GM23338 (cell line): ENCODE data around the gene ACTN2. TPM values are rescaled to one million over a fixed set of nuclear protein-coding genes. Genes with fewer than 3 reads are reported as not detected.

Source experiments
- ATAC-seq: fragments of 200-7000 bp; cut with Tn5 transposase; 3 replicates; pipeline ENCODE4 v1.9.1; 2020
- DNase-seq: peaks from one replicate; pipeline ENCODE4 v3.0.0-alpha.2; 2015; ENCODE audit warnings: low spot score
- H2AFZ ChIP-seq: fragments of 200-600 bp; sonication (generic); 2 replicates; pipeline ENCODE4 v1.8.0; 2016; ENCODE audit warnings: antibody characterized with exemption, mild to moderate bottlenecking, moderate library complexity
- H3F3A ChIP-seq: fragments of 200-600 bp; sonication (generic); replicated peaks from 2 replicates; pipeline ENCODE4 v1.8.0; 2017; ENCODE audit warnings: antibody characterized with exemption, mixed run types, low read depth
- H3K27ac ChIP-seq: fragments of 200-600 bp; sonication (generic); 2 replicates; pipeline ENCODE4 v1.6.1; 2016; ENCODE audit warnings: low read depth
- H3K27me3 ChIP-seq: fragments of 200-600 bp; sonication (generic); 2 replicates; pipeline ENCODE4 v1.8.0; 2016; ENCODE audit warnings: mild to moderate bottlenecking, mixed run types, moderate library complexity; ENCODE audit not compliant: insufficient read depth
- H3K36me3 ChIP-seq: fragments of 200-600 bp; sonication (generic); 2 replicates; pipeline ENCODE4 v1.8.0; 2016; ENCODE audit warnings: mild to moderate bottlenecking; ENCODE audit not compliant: insufficient read depth
- H3K4me1 ChIP-seq: fragments of 200-600 bp; sonication (generic); 2 replicates; pipeline ENCODE4 v1.8.0; 2016; ENCODE audit warnings: mild to moderate bottlenecking, moderate library complexity; ENCODE audit not compliant: insufficient read depth
- H3K4me2 ChIP-seq: fragments of 200-600 bp; sonication (generic); 2 replicates; pipeline ENCODE4 v1.7.1; 2017; ENCODE audit warnings: mixed run types
- H3K4me3 ChIP-seq: fragments of 200-600 bp; sonication (generic); 2 replicates; pipeline ENCODE4 v1.6.1; 2016; ENCODE audit warnings: mixed run types
- H3K79me2 ChIP-seq: fragments of 200-600 bp; sonication (generic); replicated peaks from 2 replicates; pipeline ENCODE4 v1.8.0; 2017; ENCODE audit warnings: mild to moderate bottlenecking; ENCODE audit not compliant: insufficient read depth
- H3K9me2 ChIP-seq: fragments of 200-600 bp; sonication (generic); 2 replicates; pipeline ENCODE4 v1.8.0; 2017; ENCODE audit not compliant: insufficient read depth
- H4K20me1 ChIP-seq: fragments of 200-600 bp; sonication (generic); replicated peaks from 2 replicates; pipeline ENCODE4 v1.8.0; 2017; ENCODE audit warnings: mild to moderate bottlenecking; ENCODE audit not compliant: insufficient read depth
- H3K27ac Mint-ChIP-seq: 2 replicates; pipeline ENCODE4 v1.8.0; 2020; ENCODE audit warnings: inconsistent platforms, mild to moderate bottlenecking, moderate library complexity, mixed read lengths
- H3K27me3 Mint-ChIP-seq: 3 replicates; pipeline ENCODE4 v1.8.0; 2022; ENCODE audit warnings: low read depth, mild to moderate bottlenecking, moderate library complexity, mixed read lengths, inconsistent platforms; ENCODE audit not compliant: insufficient read depth, poor library complexity
- H3K36me3 Mint-ChIP-seq: 3 replicates; pipeline ENCODE4 v1.8.0; 2021; ENCODE audit warnings: low read depth, mild to moderate bottlenecking, inconsistent platforms, moderate library complexity, mixed read lengths
- H3K4me1 Mint-ChIP-seq: 3 replicates; pipeline ENCODE4 v1.8.0; 2020; ENCODE audit warnings: mild to moderate bottlenecking, inconsistent platforms, mixed read lengths
- H3K4me3 Mint-ChIP-seq: 3 replicates; pipeline ENCODE4 v1.8.0; 2021; ENCODE audit warnings: moderate library complexity, mild to moderate bottlenecking, inconsistent platforms, mixed read lengths
- H3K9me3 Mint-ChIP-seq: 3 replicates; pipeline ENCODE4 v1.8.0; 2020; ENCODE audit warnings: moderate library complexity, mild to moderate bottlenecking, inconsistent platforms, mixed read lengths
- EZH2phosphoT487 ChIP-seq: fragments of 200-600 bp; sonication (generic); IDR thresholded peaks from one replicate; pipeline ENCODE4 v1.8.1; 2018; ENCODE audit warnings: antibody characterized with exemption; ENCODE audit not compliant: unreplicated experiment
- JUNB ChIP-seq: IDR thresholded peaks from one replicate; pipeline ENCODE4 v1.6.1; 2016; ENCODE audit warnings: antibody characterized with exemption; ENCODE audit not compliant: unreplicated experiment
- STAT1 ChIP-seq: IDR thresholded peaks from one replicate; pipeline ENCODE4 v1.6.1; 2016; ENCODE audit warnings: antibody characterized with exemption; ENCODE audit not compliant: unreplicated experiment
- ZNF331 ChIP-seq: fragments of 250-450 bp; sonication (Bioruptor Pico); IDR thresholded peaks from 2 replicates; pipeline ENCODE4 v1.5.0; 2020; ENCODE audit warnings: low read depth, mild to moderate bottlenecking, moderate library complexity
- polyA plus RNA-seq: library from polyadenylated mRNA; unstranded; fragments of >200 nt; fragmentation: Nextera tagmentation; extraction: Ambion mirVana; gene quantifications from 2 replicates; pipeline ENCODE4 v1.2.1, GENCODE V29; 2016
- total RNA-seq: library from RNA; depleted of rRNA; stranded (reverse); fragments of >200 nt; shearing (Covaris generic); gene quantifications from 2 replicates; pipeline ENCODE4 v1.2.3, GENCODE V29; 2014
- TF ChIP-seq, protein P1 (sequence below), 2 experiments: fragments of 200-600 bp in 1 of 2; sonication (generic) in 1 of 2; conservative IDR thresholded peaks; 2 replicates each; pipeline versions ENCODE4 v1.5.1 to v1.6.1; 2016 to 2017; ENCODE audit warnings: antibody characterized with exemption in 2 of 2, low read depth in 2 of 2, mild to moderate bottlenecking in 2 of 2, moderate library complexity in 1 of 2
- TF ChIP-seq, protein P2 (sequence below): IDR thresholded peaks from 2 replicates; pipeline ENCODE4 v1.6.1; 2016; ENCODE audit warnings: antibody characterized with exemption
- TF ChIP-seq, protein P3 (sequence below): IDR thresholded peaks from one replicate; pipeline ENCODE4 v1.6.1; 2018; ENCODE audit warnings: antibody characterized with exemption; ENCODE audit not compliant: unreplicated experiment

The ACTN2 gene
- total and polyA plus RNA-seq, 2 experiments from 2014 or later: 1.9 to 2.8 TPM

DNA sequence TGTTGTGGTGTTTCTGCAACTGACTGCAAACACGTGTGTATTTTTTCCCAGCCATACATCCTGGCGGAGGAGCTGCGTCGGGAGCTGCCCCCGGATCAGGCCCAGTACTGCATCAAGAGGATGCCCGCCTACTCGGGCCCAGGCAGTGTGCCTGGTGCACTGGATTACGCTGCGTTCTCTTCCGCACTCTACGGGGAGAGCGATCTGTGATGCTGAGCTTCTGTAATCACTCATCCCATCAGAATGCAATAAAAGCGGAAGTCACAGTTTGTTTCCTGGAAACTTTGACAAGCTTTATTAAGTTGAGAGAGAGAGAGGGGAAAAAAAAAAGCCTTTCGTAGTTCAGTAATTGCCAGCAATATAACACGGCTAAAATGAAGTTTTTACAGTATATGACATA, 76.1 kb downstream of the ACTN2 start:
- no peak overlapping the region for H3K4me3 Mint-ChIP-seq
- DNase-seq (no peak), ATAC-seq (no peak)
- Histone ChIP-seq H3F3A (no peaks in the 10 kb centered on the region), H3K4me1 (no peaks in the 10 kb centered on the region), H3K9me2 (no peaks in the 10 kb centered on the region), H2AFZ (no peak overlapping the region), H3K27me3 (no peaks in the 10 kb centered on the region), H3K4me2 (no peak overlapping the region), H3K36me3 (no peaks in the 10 kb centered on the region), H3K79me2 (no peaks in the 10 kb centered on the region), H3K4me3 (no peak overlapping the region), H3K27ac (no peak overlapping the region), H4K20me1 (0 out of 2 replicates have a peak, but pooled peaks cover 3% of the 10 kb centered on the region)
- no peak for TF ChIP-seq EZH2phosphoT487
- TF ChIP-seq, protein P1, sequence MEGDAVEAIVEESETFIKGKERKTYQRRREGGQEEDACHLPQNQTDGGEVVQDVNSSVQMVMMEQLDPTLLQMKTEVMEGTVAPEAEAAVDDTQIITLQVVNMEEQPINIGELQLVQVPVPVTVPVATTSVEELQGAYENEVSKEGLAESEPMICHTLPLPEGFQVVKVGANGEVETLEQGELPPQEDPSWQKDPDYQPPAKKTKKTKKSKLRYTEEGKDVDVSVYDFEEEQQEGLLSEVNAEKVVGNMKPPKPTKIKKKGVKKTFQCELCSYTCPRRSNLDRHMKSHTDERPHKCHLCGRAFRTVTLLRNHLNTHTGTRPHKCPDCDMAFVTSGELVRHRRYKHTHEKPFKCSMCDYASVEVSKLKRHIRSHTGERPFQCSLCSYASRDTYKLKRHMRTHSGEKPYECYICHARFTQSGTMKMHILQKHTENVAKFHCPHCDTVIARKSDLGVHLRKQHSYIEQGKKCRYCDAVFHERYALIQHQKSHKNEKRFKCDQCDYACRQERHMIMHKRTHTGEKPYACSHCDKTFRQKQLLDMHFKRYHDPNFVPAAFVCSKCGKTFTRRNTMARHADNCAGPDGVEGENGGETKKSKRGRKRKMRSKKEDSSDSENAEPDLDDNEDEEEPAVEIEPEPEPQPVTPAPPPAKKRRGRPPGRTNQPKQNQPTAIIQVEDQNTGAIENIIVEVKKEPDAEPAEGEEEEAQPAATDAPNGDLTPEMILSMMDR (conservative IDR thresholded peaks at IDR 0.05; ENCODE audit: low read depth in 2 of 2): no peak
- TF ChIP-seq JUNB: no peak
- no peak for TF ChIP-seq STAT1
- H3K27me3 Mint-ChIP-seq: no peaks in the 10 kb centered on the region
- 0 out of 3 replicates have a peak, but pooled peaks cover 2% of the 10 kb centered on the region for H3K4me1 Mint-ChIP-seq
- H3K9me3 Mint-ChIP-seq: no peaks in the 10 kb centered on the region
- no peaks in the 10 kb centered on the region for H3K36me3 Mint-ChIP-seq
- no peak overlapping the region for H3K27ac Mint-ChIP-seq

DNA sequence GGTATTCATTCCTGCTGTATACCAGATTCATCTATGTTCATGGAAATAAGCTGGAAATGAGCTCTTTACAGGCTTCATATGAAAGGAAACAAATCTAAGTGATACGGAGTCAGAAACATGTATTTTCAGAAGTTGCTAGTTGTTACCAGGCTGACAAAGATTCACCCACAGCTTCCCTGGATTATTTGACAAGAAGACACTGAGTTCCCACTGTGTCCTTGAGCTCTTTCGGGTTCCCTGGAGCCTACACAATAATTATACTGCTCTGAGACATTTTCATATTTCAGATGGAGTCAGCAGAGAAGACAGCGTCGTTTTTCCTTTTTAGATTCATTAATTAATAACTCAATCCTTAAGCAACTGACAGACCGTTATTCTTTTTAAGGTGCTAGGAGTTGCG, 79.5 kb downstream of the ACTN2 start:
- ATAC-seq (no peak), DNase-seq (no peak)
- Histone ChIP-seq H3K27me3 (no peaks in the 10 kb centered on the region), H2AFZ (no peak overlapping the region), H3K79me2 (no peaks in the 10 kb centered on the region), H3K4me1 (no peaks in the 10 kb centered on the region), H3K9me2 (no peaks in the 10 kb centered on the region), H3K36me3 (no peaks in the 10 kb centered on the region), H3K27ac (no peak overlapping the region), H4K20me1 (no peaks in the 10 kb centered on the region), H3K4me2 (no peak overlapping the region), H3F3A (no peaks in the 10 kb centered on the region), H3K4me3 (no peak overlapping the region)
- Mint-ChIP-seq H3K4me1 (no peaks in the 10 kb centered on the region), H3K27ac (no peak overlapping the region), H3K36me3 (no peaks in the 10 kb centered on the region), H3K9me3 (no peaks in the 10 kb centered on the region), H3K4me3 (no peak overlapping the region), H3K27me3 (no peaks in the 10 kb centered on the region)
- TF ChIP-seq, protein P2, sequence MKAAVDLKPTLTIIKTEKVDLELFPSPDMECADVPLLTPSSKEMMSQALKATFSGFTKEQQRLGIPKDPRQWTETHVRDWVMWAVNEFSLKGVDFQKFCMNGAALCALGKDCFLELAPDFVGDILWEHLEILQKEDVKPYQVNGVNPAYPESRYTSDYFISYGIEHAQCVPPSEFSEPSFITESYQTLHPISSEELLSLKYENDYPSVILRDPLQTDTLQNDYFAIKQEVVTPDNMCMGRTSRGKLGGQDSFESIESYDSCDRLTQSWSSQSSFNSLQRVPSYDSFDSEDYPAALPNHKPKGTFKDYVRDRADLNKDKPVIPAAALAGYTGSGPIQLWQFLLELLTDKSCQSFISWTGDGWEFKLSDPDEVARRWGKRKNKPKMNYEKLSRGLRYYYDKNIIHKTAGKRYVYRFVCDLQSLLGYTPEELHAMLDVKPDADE: no peak
- TF ChIP-seq JUNB (no peak), EZH2phosphoT487 (no peak), ZNF331 (no peak)
- TF ChIP-seq, protein P1 (conservative IDR thresholded peaks at IDR 0.05; ENCODE audit: low read depth in 2 of 2): no peak
- TF ChIP-seq, protein P3, sequence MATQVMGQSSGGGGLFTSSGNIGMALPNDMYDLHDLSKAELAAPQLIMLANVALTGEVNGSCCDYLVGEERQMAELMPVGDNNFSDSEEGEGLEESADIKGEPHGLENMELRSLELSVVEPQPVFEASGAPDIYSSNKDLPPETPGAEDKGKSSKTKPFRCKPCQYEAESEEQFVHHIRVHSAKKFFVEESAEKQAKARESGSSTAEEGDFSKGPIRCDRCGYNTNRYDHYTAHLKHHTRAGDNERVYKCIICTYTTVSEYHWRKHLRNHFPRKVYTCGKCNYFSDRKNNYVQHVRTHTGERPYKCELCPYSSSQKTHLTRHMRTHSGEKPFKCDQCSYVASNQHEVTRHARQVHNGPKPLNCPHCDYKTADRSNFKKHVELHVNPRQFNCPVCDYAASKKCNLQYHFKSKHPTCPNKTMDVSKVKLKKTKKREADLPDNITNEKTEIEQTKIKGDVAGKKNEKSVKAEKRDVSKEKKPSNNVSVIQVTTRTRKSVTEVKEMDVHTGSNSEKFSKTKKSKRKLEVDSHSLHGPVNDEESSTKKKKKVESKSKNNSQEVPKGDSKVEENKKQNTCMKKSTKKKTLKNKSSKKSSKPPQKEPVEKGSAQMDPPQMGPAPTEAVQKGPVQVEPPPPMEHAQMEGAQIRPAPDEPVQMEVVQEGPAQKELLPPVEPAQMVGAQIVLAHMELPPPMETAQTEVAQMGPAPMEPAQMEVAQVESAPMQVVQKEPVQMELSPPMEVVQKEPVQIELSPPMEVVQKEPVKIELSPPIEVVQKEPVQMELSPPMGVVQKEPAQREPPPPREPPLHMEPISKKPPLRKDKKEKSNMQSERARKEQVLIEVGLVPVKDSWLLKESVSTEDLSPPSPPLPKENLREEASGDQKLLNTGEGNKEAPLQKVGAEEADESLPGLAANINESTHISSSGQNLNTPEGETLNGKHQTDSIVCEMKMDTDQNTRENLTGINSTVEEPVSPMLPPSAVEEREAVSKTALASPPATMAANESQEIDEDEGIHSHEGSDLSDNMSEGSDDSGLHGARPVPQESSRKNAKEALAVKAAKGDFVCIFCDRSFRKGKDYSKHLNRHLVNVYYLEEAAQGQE: no peak
